ENCODE data around the gene RXFP3.

GRCh38 chr5:33964132-33964700 is 28.0 kb downstream of the RXFP3 start:
- TF ChIP-seq CTCF (IDR thresholded peaks at IDR 0.05; ENCODE audit: low read length) (no peak), EZH2 (optimal IDR thresholded peaks at IDR 0.05; ENCODE audit: low read depth, low read length) (no peak), EZH2phosphoT487 (IDR thresholded peaks at IDR 0.05; ENCODE audit: low read length) (no peak)
